Fibroblast of skin of left quadriceps (primary cell): ENCODE measurements around the gene C1orf105.
"Not testable (repeated sequence)": the region's sequence is repeated elsewhere in the genome, so short reads cannot be mapped to it uniquely, and the experiment has no call there.

Experiments used
- DNase-seq, 2 experiments: peaks; one replicate each; pipeline ENCODE4 v3.0.0-alpha.2; 2013; ENCODE audit warnings: low read depth in 2 of 2

Gene C1orf105

GRCh38 chr1:172487550-172487949 lies 67.1 kb downstream of the C1orf105 start:
- DNase-seq = no peak

- DNase-seq = no peak
Measured at GRCh38 chr1:172488393-172488792, 67.9 kb downstream of the C1orf105 start.

- DNase-seq = no peak
Measured at GRCh38 chr1:172489847-172490246, 69.4 kb downstream of the C1orf105 start.

GRCh38 chr1:172492421-172492820 lies 71.9 kb downstream of the C1orf105 start:
- no peak for DNase-seq

GRCh38 chr1:172494166-172494565 lies 73.7 kb downstream of the C1orf105 start:
- no peak for DNase-seq

- DNase-seq = not testable (repeated sequence)
Measured at GRCh38 chr1:172496127-172496526, 75.6 kb downstream of the C1orf105 start.

GRCh38 chr1:172496678-172497077 lies 76.2 kb downstream of the C1orf105 start:
- DNase-seq = no peak

- no peak for DNase-seq
Measured at GRCh38 chr1:172497230-172497629, 76.7 kb downstream of the C1orf105 start.

- no peak for DNase-seq
Measured at GRCh38 chr1:172498857-172499256, 78.4 kb downstream of the C1orf105 start.

GRCh38 chr1:172499636-172500141 lies 79.2 kb downstream of the C1orf105 start:
- no peak for DNase-seq

- DNase-seq = no peak
Measured at GRCh38 chr1:172500207-172500606, 79.7 kb downstream of the C1orf105 start.

- no peak for DNase-seq
Measured at GRCh38 chr1:172507741-172508140, 87.3 kb downstream of the C1orf105 start.

GRCh38 chr1:172510479-172510878 lies 90.0 kb downstream of the C1orf105 start:
- no peak for DNase-seq

- DNase-seq = no peak
Measured at GRCh38 chr1:172512591-172512990, 92.1 kb downstream of the C1orf105 start.

- DNase-seq = no peak
Measured at GRCh38 chr1:172513479-172513878, 93.0 kb downstream of the C1orf105 start.

GRCh38 chr1:172514108-172514507 lies 93.6 kb downstream of the C1orf105 start:
- DNase-seq = no peak

- no peak for DNase-seq
Measured at GRCh38 chr1:172515436-172515835, 95.0 kb downstream of the C1orf105 start.

- no peak for DNase-seq
Measured at GRCh38 chr1:172515927-172516326, 95.4 kb downstream of the C1orf105 start.

GRCh38 chr1:172517081-172517480 lies 96.6 kb downstream of the C1orf105 start:
- DNase-seq = no peak

- no peak for DNase-seq
Measured at GRCh38 chr1:172517545-172517944, 97.1 kb downstream of the C1orf105 start.
